NCI-H446 treated with DMSO at 0.1 percent for 48 hours (cell line): Measurements from ENCODE around the gene CCDC158.

Experiments used
- DNase-seq: peaks from one replicate; lab custom pipeline; 2025; lab: John Stamatoyannopoulos, UW

CCDC158 gene

GRCh38 chr4:76280488-76281441 is 140.2 kb downstream of the CCDC158 start:
- DNase-seq = no peak

DNA sequence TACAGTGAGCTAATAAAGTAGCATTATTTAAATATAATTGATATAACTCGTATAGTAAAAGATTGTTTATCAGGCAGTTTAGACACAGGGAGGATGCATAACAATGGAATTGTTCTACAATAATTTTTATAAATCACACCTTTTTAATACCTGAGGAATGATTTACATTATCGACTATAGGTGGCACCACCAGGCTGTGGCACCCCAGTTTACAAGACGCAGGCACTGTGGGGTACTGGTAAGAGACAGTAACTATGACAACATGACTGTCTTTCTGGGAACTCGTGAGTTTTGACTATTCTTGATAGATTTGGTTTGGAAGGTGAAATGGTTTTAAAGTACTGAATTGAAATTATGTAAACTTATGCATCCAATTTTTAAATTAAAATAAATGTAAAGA is 141.5 kb downstream of the CCDC158 start:
- DNase-seq = no peak

DNA sequence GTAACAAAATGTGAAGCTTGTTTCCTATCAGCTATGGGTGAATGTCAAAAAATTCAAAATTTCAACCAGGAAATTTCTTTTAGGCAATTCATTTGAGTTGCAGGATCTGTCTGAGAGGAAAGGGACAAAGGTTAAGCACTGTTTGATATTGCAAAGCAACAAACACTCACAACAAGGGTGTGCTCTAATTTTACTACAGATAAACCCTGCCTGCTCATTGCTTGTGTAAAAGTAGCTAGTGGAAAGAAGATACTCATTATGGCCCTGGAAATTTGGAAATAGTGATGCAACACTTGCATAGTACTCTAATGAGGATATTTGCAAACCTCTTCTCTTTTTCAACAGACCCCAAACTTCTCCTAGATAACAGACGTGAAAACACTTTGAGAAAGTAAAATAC is 142.4 kb downstream of the CCDC158 start:
- DNase-seq = no peak

DNA sequence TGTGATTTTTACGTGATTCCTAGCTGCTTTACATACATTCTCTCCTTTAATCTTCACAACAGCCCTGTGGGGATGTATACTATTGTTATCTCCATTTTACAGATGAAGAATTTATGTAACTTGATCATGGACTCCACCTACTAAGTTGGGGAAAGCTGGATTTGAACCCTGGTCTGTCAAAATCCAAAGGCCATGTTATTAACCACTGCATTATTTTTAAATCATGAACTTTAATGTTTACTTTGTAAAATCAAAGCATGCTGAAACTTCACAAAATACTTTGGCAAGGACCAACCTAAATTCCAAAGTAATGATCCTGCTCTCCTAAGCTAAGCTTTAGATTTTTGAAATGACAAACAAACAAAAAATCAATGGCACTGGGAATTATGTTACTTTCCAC is 143.3 kb downstream of the CCDC158 start:
- DNase-seq = no peak

GRCh38 chr4:76276813-76277212 is 144.1 kb downstream of the CCDC158 start:
- DNase-seq = no peak

- DNase-seq = no peak
Observed at GRCh38 chr4:76275486-76276124, 145.3 kb downstream of the CCDC158 start.

DNA sequence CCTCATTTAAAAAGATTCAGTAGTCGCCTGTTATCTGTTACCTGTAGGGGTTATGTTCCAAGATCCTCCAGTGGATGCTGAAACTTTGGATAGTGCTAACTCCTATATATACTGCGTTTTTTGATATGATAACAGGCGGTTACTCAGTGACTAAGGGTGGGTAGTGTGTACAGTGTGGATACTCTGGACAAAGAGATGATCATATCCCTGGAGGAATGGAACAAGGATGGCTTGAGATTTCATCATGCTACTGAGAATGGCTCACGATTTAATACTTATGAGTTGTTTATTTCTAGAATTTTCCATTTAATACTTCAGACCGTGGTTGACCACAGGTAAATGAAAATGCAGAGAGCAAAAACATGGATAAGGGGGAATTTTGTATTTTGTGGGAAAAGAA is 147.9 kb downstream of the CCDC158 start:
- no peak for DNase-seq

GRCh38 chr4:76272582-76272981 is 148.4 kb downstream of the CCDC158 start:
- DNase-seq = no peak

- DNase-seq = no peak
Observed at GRCh38 chr4:76272073-76272472, 148.9 kb downstream of the CCDC158 start.

DNA sequence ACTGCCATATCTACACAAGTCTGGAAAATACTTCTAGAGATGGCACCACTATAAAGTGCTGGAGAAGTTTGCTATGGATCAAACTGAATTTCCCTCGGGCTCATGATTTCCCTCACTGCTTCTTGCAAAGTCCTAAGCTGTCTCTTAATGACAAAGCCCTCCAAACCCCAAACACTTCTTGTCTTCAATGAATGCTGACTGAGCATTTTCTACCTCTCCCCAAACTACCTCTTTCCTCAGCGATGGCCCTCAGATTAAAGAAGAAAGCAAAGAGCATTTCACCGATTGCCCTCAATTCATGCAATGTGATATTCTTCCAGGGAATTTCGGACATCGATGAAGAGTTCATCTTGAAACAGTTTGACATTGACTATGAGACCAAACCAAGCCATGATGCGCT is 149.7 kb downstream of the CCDC158 start:
- DNase-seq = no peak

GRCh38 chr4:76270244-76271175 is 150.4 kb downstream of the CCDC158 start:
- no peak for DNase-seq

- DNase-seq = no peak
Observed at GRCh38 chr4:76267811-76268210, 153.1 kb downstream of the CCDC158 start.

GRCh38 chr4:76266627-76267026 is 154.3 kb downstream of the CCDC158 start:
- DNase-seq = no peak

GRCh38 chr4:76265631-76266218 is 155.2 kb downstream of the CCDC158 start:
- DNase-seq = no peak
